Measurements from ENCODE around the gene PTTG2. TPM values are rescaled to one million over a fixed set of nuclear protein-coding genes. Genes with fewer than 3 reads are reported as not detected.
"Not testable (repeated sequence)": the region's sequence is repeated elsewhere in the genome, so short reads cannot be mapped to it uniquely, and the experiment has no call there.

Gene PTTG2
- total RNA-seq, 3 donors from 2014 or later, result not detected

GRCh38 chr4:37970702-37971101 is 10.5 kb downstream of the PTTG2 start:
- H3K4me1 Mint-ChIP-seq (ENCODE audit: low read depth), result peaks cover 22% of the 10 kb centered on the region
- no peak overlapping the region for H3K4me3 Mint-ChIP-seq

GRCh38 chr4:37971202-37971601 is 11.0 kb downstream of the PTTG2 start:
- H3K4me3 Mint-ChIP-seq, result no peak overlapping the region
- DNase-seq, result no peak
- peaks cover 3% of the 10 kb centered on the region for H3K9me3 Mint-ChIP-seq
- H3K4me1 Mint-ChIP-seq (ENCODE audit: low read depth), result peaks cover 19% of the 10 kb centered on the region
- H3K36me3 Mint-ChIP-seq (ENCODE audit: insufficient read depth), result peaks cover 5% of the 10 kb centered on the region
- no peak for ATAC-seq
- no peaks in the 10 kb centered on the region for H3K27me3 Mint-ChIP-seq (ENCODE audit: low read depth)

More at GRCh38 chr4:37970702-37971101, 10.5 kb downstream of the PTTG2 start:
- DNase-seq, result peak; percentile 41
- H3K27me3 Mint-ChIP-seq (ENCODE audit: low read depth), result no peaks in the 10 kb centered on the region
- H3K9me3 Mint-ChIP-seq, result peaks cover 3% of the 10 kb centered on the region
- H3K36me3 Mint-ChIP-seq (ENCODE audit: insufficient read depth), result peaks cover 5% of the 10 kb centered on the region
- peak; percentile 75 to 77 for ATAC-seq

GRCh38 chr4:37973441-37973840 is 13.2 kb downstream of the PTTG2 start:
- H3K27me3 Mint-ChIP-seq (ENCODE audit: low read depth), result no peaks in the 10 kb centered on the region
- peaks cover 3% of the 10 kb centered on the region for H3K9me3 Mint-ChIP-seq
- H3K36me3 Mint-ChIP-seq (ENCODE audit: insufficient read depth), result peaks cover 5% of the 10 kb centered on the region
- H3K4me1 Mint-ChIP-seq (ENCODE audit: low read depth), result peaks cover 22% of the 10 kb centered on the region
- H3K4me3 Mint-ChIP-seq, result no peak overlapping the region
- DNase-seq (no peak), ATAC-seq (no peak)

- H3K36me3 Mint-ChIP-seq (ENCODE audit: insufficient read depth); ATAC-seq: not testable (repeated sequence)
- H3K4me1 Mint-ChIP-seq (ENCODE audit: low read depth), result peaks cover 27% of the 10 kb centered on the region
Observed at GRCh38 chr4:37975321-37975822, 15.2 kb downstream of the PTTG2 start.

GRCh38 chr4:37976507-37976906 is 16.3 kb downstream of the PTTG2 start:
- Mint-ChIP-seq H3K4me3 (peak overlapping the region; percentile 74), H3K36me3 (ENCODE audit: insufficient read depth) (no peaks in the 10 kb centered on the region), H3K4me1 (ENCODE audit: low read depth) (peaks cover 25% of the 10 kb centered on the region), H3K9me3 (no peaks in the 10 kb centered on the region), H3K27me3 (ENCODE audit: low read depth) (no peaks in the 10 kb centered on the region)
- DNase-seq, result no peak
- ATAC-seq, result no peak

More at GRCh38 chr4:37975321-37975822, 15.2 kb downstream of the PTTG2 start:
- H3K9me3 Mint-ChIP-seq; H3K27me3 Mint-ChIP-seq (ENCODE audit: low read depth); H3K4me3 Mint-ChIP-seq; DNase-seq: not testable (repeated sequence)

- H3K36me3 Mint-ChIP-seq (ENCODE audit: insufficient read depth), result no peaks in the 10 kb centered on the region
- ATAC-seq, result peak; percentile 91 to 93
- H3K27me3 Mint-ChIP-seq (ENCODE audit: low read depth), result no peaks in the 10 kb centered on the region
- peak; percentile 73 for DNase-seq
- H3K4me3 Mint-ChIP-seq, result peak overlapping the region; percentile 74
- peaks cover 30% of the 10 kb centered on the region for H3K4me1 Mint-ChIP-seq (ENCODE audit: low read depth)
- H3K9me3 Mint-ChIP-seq, result no peaks in the 10 kb centered on the region
Observed at GRCh38 chr4:37976991-37977470, 16.8 kb downstream of the PTTG2 start.

GRCh38 chr4:37977471-37978247 is 17.5 kb downstream of the PTTG2 start:
- Mint-ChIP-seq H3K9me3 (no peaks in the 10 kb centered on the region), H3K36me3 (ENCODE audit: insufficient read depth) (no peaks in the 10 kb centered on the region), H3K4me1 (ENCODE audit: low read depth) (peaks cover 36% of the 10 kb centered on the region), H3K4me3 (peak overlapping the region; percentile 84), H3K27me3 (ENCODE audit: low read depth) (no peaks in the 10 kb centered on the region)
- ATAC-seq (peak; percentile 75), DNase-seq (peak; percentile 76)

- Mint-ChIP-seq H3K4me3 (peak overlapping the region; percentile 84), H3K9me3 (no peaks in the 10 kb centered on the region), H3K36me3 (ENCODE audit: insufficient read depth) (peaks cover 2% of the 10 kb centered on the region), H3K27me3 (ENCODE audit: low read depth) (no peaks in the 10 kb centered on the region), H3K4me1 (ENCODE audit: low read depth) (peaks cover 34% of the 10 kb centered on the region)
- DNase-seq, result no peak
- peak in 1 of 2 donors; percentile 1 for ATAC-seq
Observed at GRCh38 chr4:37978248-37978924, 18.2 kb downstream of the PTTG2 start.

- H3K9me3 Mint-ChIP-seq, result no peaks in the 10 kb centered on the region
- no peaks in the 10 kb centered on the region for H3K27me3 Mint-ChIP-seq (ENCODE audit: low read depth)
- H3K4me3 Mint-ChIP-seq, result no peak overlapping the region
- peaks cover 2% of the 10 kb centered on the region for H3K36me3 Mint-ChIP-seq (ENCODE audit: insufficient read depth)
- DNase-seq, result no peak
- no peak for ATAC-seq
- H3K4me1 Mint-ChIP-seq (ENCODE audit: low read depth), result peaks cover 33% of the 10 kb centered on the region
Observed at GRCh38 chr4:37980246-37980645, 20.0 kb downstream of the PTTG2 start.

- H3K9me3 Mint-ChIP-seq, result no peaks in the 10 kb centered on the region
- no peaks in the 10 kb centered on the region for H3K27me3 Mint-ChIP-seq (ENCODE audit: low read depth)
- H3K4me1 Mint-ChIP-seq (ENCODE audit: low read depth), result peaks cover 39% of the 10 kb centered on the region
- no peak for ATAC-seq
- H3K4me3 Mint-ChIP-seq, result no peak overlapping the region
- peaks cover 2% of the 10 kb centered on the region for H3K36me3 Mint-ChIP-seq (ENCODE audit: insufficient read depth)
- no peak for DNase-seq
Observed at GRCh38 chr4:37981425-37981824, 21.2 kb downstream of the PTTG2 start.

GRCh38 chr4:37981844-37982720 is 21.9 kb downstream of the PTTG2 start:
- peaks cover 2% of the 10 kb centered on the region for H3K36me3 Mint-ChIP-seq (ENCODE audit: insufficient read depth)
- no peaks in the 10 kb centered on the region for H3K27me3 Mint-ChIP-seq (ENCODE audit: low read depth)
- no peak overlapping the region for H3K4me3 Mint-ChIP-seq
- DNase-seq (no peak), ATAC-seq (no peak)
- H3K4me1 Mint-ChIP-seq (ENCODE audit: low read depth), result peaks cover 39% of the 10 kb centered on the region
- H3K9me3 Mint-ChIP-seq, result no peaks in the 10 kb centered on the region

- Mint-ChIP-seq H3K4me1 (ENCODE audit: low read depth) (peaks cover 39% of the 10 kb centered on the region), H3K27me3 (ENCODE audit: low read depth) (no peaks in the 10 kb centered on the region), H3K4me3 (no peak overlapping the region), H3K9me3 (no peaks in the 10 kb centered on the region), H3K36me3 (ENCODE audit: insufficient read depth) (peaks cover 3% of the 10 kb centered on the region)
- DNase-seq, result no peak
- ATAC-seq, result no peak
Observed at GRCh38 chr4:37982736-37983135, 22.5 kb downstream of the PTTG2 start.

GRCh38 chr4:37983951-37984350 is 23.8 kb downstream of the PTTG2 start:
- ATAC-seq, result no peak
- no peak overlapping the region for H3K4me3 Mint-ChIP-seq
- H3K9me3 Mint-ChIP-seq, result no peaks in the 10 kb centered on the region
- H3K27me3 Mint-ChIP-seq (ENCODE audit: low read depth), result no peaks in the 10 kb centered on the region
- peaks cover 8% of the 10 kb centered on the region for H3K36me3 Mint-ChIP-seq (ENCODE audit: insufficient read depth)
- H3K4me1 Mint-ChIP-seq (ENCODE audit: low read depth), result peaks cover 27% of the 10 kb centered on the region
- DNase-seq, result no peak

GRCh38 chr4:37985730-37986275 is 25.6 kb downstream of the PTTG2 start:
- no peak for ATAC-seq
- DNase-seq, result no peak
- H3K9me3 Mint-ChIP-seq, result no peaks in the 10 kb centered on the region
- H3K36me3 Mint-ChIP-seq (ENCODE audit: insufficient read depth), result peaks cover 8% of the 10 kb centered on the region
- H3K4me3 Mint-ChIP-seq, result no peak overlapping the region
- H3K4me1 Mint-ChIP-seq (ENCODE audit: low read depth), result peaks cover 23% of the 10 kb centered on the region
- H3K27me3 Mint-ChIP-seq (ENCODE audit: low read depth), result no peaks in the 10 kb centered on the region

All from activated T-cell treated with anti-CD3 and anti-CD28 coated beads, Interleukin-2, amount 50 U/mL, for 4 hours (primary cell).